HepG2 (cell line): ENCODE results near the gene ERFL.

ENCODE experiments used
- MAX ChIP-seq: IDR thresholded peaks from 2 replicates; pipeline ENCODE4 v1.6.1; 2012; ENCODE audit warnings: inconsistent platforms
- POLR2A ChIP-seq, 2 experiments: IDR thresholded peaks; 2 replicates each; pipeline ENCODE4 v1.6.1; 2011; ENCODE audit warnings: low read depth in 2 of 2, low read length in 2 of 2, mild to moderate bottlenecking in 1 of 2, moderate library complexity in 1 of 2; ENCODE audit not compliant: insufficient read depth in 1 of 2
- SSRP1 ChIP-seq: IDR thresholded peaks from 2 replicates; pipeline ENCODE4 v1.6.1; 2016; ENCODE audit warnings: control low read depth
- ZNF335 ChIP-seq: sonication (generic); formaldehyde crosslinking; IDR thresholded peaks from 2 replicates; pipeline ENCODE4 v1.4.0; 2020; ENCODE audit warnings: missing genetic modification reagents
- TF ChIP-seq, protein P1 (sequence below): sonication (generic); formaldehyde crosslinking; IDR thresholded peaks from one replicate; pipeline ENCODE4 v1.5.1; 2020; ENCODE audit warnings: mild to moderate bottlenecking, missing genetic modification reagents; ENCODE audit errors: not compliant biosample characterization

DNA sequence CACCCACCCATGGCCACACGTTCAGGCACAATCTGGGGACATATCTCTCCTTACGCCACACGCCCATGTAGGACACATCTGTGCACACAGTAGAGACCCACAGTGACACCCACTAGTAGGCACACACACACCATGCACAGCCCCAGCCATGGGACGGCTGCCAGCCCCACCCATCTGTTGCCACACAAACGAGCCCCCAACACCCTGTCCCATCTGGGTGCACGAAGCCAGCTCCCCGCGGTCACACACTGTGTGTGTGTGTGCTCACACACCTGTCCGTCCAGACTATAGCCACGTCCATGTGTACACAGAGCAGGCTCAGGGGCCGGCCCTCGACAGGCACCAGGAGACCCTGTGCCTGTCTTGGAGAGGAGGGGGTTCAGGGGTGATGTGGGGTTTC lies 10.6 kb downstream of the ERFL start:
- TF ChIP-seq, protein P1, sequence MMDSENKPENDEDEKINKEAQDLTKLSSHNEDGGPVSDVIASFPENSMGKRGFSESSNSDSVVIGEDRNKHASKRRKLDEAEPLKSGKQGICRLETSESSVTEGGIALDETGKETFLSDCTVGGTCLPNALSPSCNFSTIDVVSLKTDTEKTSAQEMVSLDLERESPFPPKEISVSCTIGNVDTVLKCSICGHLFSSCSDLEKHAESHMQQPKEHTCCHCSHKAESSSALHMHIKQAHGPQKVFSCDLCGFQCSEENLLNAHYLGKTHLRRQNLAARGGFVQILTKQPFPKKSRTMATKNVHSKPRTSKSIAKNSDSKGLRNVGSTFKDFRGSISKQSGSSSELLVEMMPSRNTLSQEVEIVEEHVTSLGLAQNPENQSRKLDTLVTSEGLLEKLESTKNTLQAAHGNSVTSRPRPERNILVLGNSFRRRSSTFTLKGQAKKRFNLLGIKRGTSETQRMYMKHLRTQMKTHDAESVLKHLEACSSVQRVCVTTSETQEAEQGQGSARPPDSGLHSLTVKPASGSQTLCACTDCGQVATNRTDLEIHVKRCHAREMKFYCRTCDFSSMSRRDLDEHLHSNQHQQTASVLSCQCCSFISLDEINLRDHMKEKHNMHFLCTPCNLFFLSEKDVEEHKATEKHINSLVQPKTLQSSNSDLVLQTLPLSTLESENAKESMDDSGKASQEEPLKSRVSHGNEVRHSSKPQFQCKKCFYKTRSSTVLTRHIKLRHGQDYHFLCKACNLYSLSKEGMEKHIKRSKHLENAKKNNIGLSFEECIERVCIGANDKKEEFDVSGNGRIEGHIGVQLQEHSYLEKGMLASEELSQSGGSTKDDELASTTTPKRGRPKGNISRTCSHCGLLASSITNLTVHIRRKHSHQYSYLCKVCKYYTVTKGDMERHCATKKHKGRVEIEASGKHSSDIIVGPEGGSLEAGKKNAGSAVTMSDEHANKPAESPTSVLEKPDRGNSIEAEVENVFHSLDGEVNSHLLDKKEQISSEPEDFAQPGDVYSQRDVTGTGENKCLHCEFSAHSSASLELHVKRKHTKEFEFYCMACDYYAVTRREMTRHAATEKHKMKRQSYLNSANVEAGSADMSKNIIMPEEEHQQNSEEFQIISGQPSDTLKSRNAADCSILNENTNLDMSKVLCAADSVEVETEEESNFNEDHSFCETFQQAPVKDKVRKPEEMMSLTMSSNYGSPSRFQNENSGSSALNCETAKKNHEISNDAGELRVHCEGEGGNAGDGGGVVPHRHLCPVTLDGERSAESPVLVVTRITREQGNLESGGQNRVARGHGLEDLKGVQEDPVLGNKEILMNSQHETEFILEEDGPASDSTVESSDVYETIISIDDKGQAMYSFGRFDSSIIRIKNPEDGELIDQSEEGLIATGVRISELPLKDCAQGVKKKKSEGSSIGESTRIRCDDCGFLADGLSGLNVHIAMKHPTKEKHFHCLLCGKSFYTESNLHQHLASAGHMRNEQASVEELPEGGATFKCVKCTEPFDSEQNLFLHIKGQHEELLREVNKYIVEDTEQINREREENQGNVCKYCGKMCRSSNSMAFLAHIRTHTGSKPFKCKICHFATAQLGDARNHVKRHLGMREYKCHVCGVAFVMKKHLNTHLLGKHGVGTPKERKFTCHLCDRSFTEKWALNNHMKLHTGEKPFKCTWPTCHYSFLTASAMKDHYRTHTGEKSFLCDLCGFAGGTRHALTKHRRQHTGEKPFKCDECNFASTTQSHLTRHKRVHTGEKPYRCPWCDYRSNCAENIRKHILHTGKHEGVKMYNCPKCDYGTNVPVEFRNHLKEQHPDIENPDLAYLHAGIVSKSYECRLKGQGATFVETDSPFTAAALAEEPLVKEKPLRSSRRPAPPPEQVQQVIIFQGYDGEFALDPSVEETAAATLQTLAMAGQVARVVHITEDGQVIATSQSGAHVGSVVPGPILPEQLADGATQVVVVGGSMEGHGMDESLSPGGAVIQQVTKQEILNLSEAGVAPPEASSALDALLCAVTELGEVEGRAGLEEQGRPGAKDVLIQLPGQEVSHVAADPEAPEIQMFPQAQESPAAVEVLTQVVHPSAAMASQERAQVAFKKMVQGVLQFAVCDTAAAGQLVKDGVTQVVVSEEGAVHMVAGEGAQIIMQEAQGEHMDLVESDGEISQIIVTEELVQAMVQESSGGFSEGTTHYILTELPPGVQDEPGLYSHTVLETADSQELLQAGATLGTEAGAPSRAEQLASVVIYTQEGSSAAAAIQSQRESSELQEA, result no peak
- TF ChIP-seq POLR2A (IDR thresholded peaks at IDR 0.05; ENCODE audit: insufficient read depth in 1 of 2, low read depth in 2 of 2, low read length in 2 of 2), result no peak
- no peak for TF ChIP-seq SSRP1 (CRISPR knock-in tag)
- TF ChIP-seq ZNF335 (CRISPR knock-in tag), result no peak
- TF ChIP-seq MAX, result no peak
